DMS79 (cell line): ENCODE data around the gene PAPLN.
"Not testable (repeated sequence)": the region's sequence is repeated elsewhere in the genome, so short reads cannot be mapped to it uniquely, and the experiment has no call there.

Source experiments
- DNase-seq: peaks from one replicate; lab custom pipeline; 2025; lab: John Stamatoyannopoulos, UW

Gene PAPLN

GRCh38 chr14:73237219-73237785, at the start of gene PAPLN:
PAPLN (plus strand) TSS chr14:73237506; CDS start chr14:73239779, 2,273 bp downstream.
- DNase-seq, result no peak

- no peak for DNase-seq
These were observed 48.8 kb upstream of the PAPLN start for GRCh38 chr14:73188501-73188911.

GRCh38 chr14:73189651-73190050, 47.7 kb upstream of the PAPLN start:
- DNase-seq, result no peak

- no peak for DNase-seq
These were observed 45.9 kb upstream of the PAPLN start for GRCh38 chr14:73191441-73191840.

GRCh38 chr14:73194306-73194705, 43.0 kb upstream of the PAPLN start:
- DNase-seq, result not testable (repeated sequence)

GRCh38 chr14:73198253-73198652, 39.1 kb upstream of the PAPLN start:
- no peak for DNase-seq

GRCh38 chr14:73203527-73203926, 33.8 kb upstream of the PAPLN start:
- DNase-seq, result no peak

GRCh38 chr14:73207615-73208014, 29.7 kb upstream of the PAPLN start:
- no peak for DNase-seq

- DNase-seq, result no peak
These were observed 28.9 kb upstream of the PAPLN start for GRCh38 chr14:73208390-73208789.

- no peak for DNase-seq
These were observed 28.5 kb upstream of the PAPLN start for GRCh38 chr14:73208846-73209245.

GRCh38 chr14:73209953-73210352, 27.4 kb upstream of the PAPLN start:
- DNase-seq, result no peak

- no peak for DNase-seq
These were observed 25.9 kb upstream of the PAPLN start for GRCh38 chr14:73211251-73212040.

GRCh38 chr14:73216030-73216429, 21.3 kb upstream of the PAPLN start:
- DNase-seq, result no peak

GRCh38 chr14:73217411-73217810, 19.9 kb upstream of the PAPLN start:
- DNase-seq, result no peak

GRCh38 chr14:73220061-73220460, 17.2 kb upstream of the PAPLN start:
- DNase-seq, result no peak

- DNase-seq, result no peak
These were observed 16.7 kb upstream of the PAPLN start for GRCh38 chr14:73220634-73221033.

- no peak for DNase-seq
These were observed 15.4 kb upstream of the PAPLN start for GRCh38 chr14:73221945-73222344.

GRCh38 chr14:73223049-73223448, 14.3 kb upstream of the PAPLN start:
- no peak for DNase-seq

GRCh38 chr14:73225496-73225895, 11.8 kb upstream of the PAPLN start:
- no peak for DNase-seq

- no peak for DNase-seq
These were observed 9.2 kb upstream of the PAPLN start for GRCh38 chr14:73227812-73228781.

GRCh38 chr14:73230051-73230450, 7.3 kb upstream of the PAPLN start:
- no peak for DNase-seq
